H9 (cell line): ENCODE data around the gene NKAIN2. TPM values are rescaled to one million over a fixed set of nuclear protein-coding genes. Genes with fewer than 3 reads are reported as not detected.

Experiments
- DNase-seq: peaks from one replicate; pipeline ENCODE4 v3.0.0-alpha.2; 2017
- H2AFZ ChIP-seq: one replicate; pipeline ENCODE4 v1.6.1; 2013; ENCODE audit warnings: mild to moderate bottlenecking, low read length, control low read depth, moderate library complexity
- H2AK5ac ChIP-seq: 2 replicates; pipeline ENCODE4 v1.6.1; 2013; ENCODE audit warnings: low read length, control low read depth, mixed read lengths; ENCODE audit not compliant: insufficient read length
- H2BK120ac ChIP-seq: one replicate; pipeline ENCODE4 v1.6.1; 2013; ENCODE audit warnings: low read depth, mild to moderate bottlenecking, low read length, control low read depth, inconsistent platforms; ENCODE audit not compliant: poor library complexity, severe bottlenecking
- H2BK12ac ChIP-seq: 2 replicates; pipeline ENCODE4 v1.6.1; 2013; ENCODE audit warnings: low read length, control low read depth, mixed read lengths, low read depth; ENCODE audit not compliant: insufficient read length
- H2BK15ac ChIP-seq: 2 replicates; pipeline ENCODE4 v1.6.1; 2013; ENCODE audit warnings: low read depth, low read length, control low read depth
- H2BK20ac ChIP-seq: one replicate; pipeline ENCODE4 v1.6.1; 2013; ENCODE audit warnings: low read depth, mild to moderate bottlenecking, low read length, control low read depth, inconsistent platforms; ENCODE audit not compliant: poor library complexity, severe bottlenecking
- H2BK5ac ChIP-seq: 2 replicates; pipeline ENCODE4 v1.6.1; 2013; ENCODE audit warnings: low read length, control low read depth, mixed read lengths; ENCODE audit not compliant: insufficient read length
- H3K14ac ChIP-seq: 2 replicates; pipeline ENCODE4 v1.6.1; 2013; ENCODE audit warnings: low read length, control low read depth; ENCODE audit not compliant: insufficient read depth
- H3K18ac ChIP-seq: 2 replicates; pipeline ENCODE4 v1.6.1; 2013; ENCODE audit warnings: low read depth, mild to moderate bottlenecking, mixed read lengths, low read length, control low read depth; ENCODE audit not compliant: insufficient read length
- H3K23ac ChIP-seq: 2 replicates; pipeline ENCODE4 v1.6.1; 2013; ENCODE audit warnings: low read length, control low read depth, mixed read lengths, low read depth; ENCODE audit not compliant: insufficient read length
- H3K23me2 ChIP-seq: 2 replicates; pipeline ENCODE4 v1.6.1; 2013; ENCODE audit warnings: low read depth, mild to moderate bottlenecking, mixed read lengths, low read length, control low read depth; ENCODE audit not compliant: insufficient read length, poor library complexity, severe bottlenecking
- H3K27ac ChIP-seq: 2 replicates; pipeline ENCODE4 v1.5.1; 2013; ENCODE audit warnings: low read length, control low read depth, mixed read lengths, low read depth; ENCODE audit not compliant: insufficient read length
- H3K27me3 ChIP-seq: 2 replicates; pipeline ENCODE4 v1.6.1; 2013; ENCODE audit warnings: low read length, control low read depth, inconsistent platforms; ENCODE audit not compliant: insufficient read depth
- H3K4ac ChIP-seq: 2 replicates; pipeline ENCODE4 v1.6.1; 2013; ENCODE audit warnings: low read depth, mild to moderate bottlenecking, control low read depth, inconsistent platforms, low read length, moderate library complexity
- H3K4me1 ChIP-seq: 2 replicates; pipeline ENCODE4 v1.6.1; 2013; ENCODE audit warnings: low read length, control low read depth, inconsistent platforms; ENCODE audit not compliant: insufficient read depth
- H3K4me2 ChIP-seq: 2 replicates; pipeline ENCODE4 v1.6.1; 2013; ENCODE audit warnings: low read length, control low read depth, mixed read lengths; ENCODE audit not compliant: insufficient read length, insufficient read depth
- H3K56ac ChIP-seq: 2 replicates; pipeline ENCODE4 v1.6.1; 2013; ENCODE audit warnings: low read depth, mild to moderate bottlenecking, mixed read lengths, low read length, control low read depth; ENCODE audit not compliant: insufficient read length
- H3K79me1 ChIP-seq: 2 replicates; pipeline ENCODE4 v1.6.1; 2013; ENCODE audit warnings: low read depth, mild to moderate bottlenecking, moderate library complexity, low read length, control low read depth, inconsistent platforms; ENCODE audit not compliant: insufficient read depth, poor library complexity, severe bottlenecking
- H3K79me2 ChIP-seq: 2 replicates; pipeline ENCODE4 v1.6.1; 2013; ENCODE audit warnings: low read length, control low read depth, inconsistent platforms; ENCODE audit not compliant: insufficient read depth
- H3K9ac ChIP-seq: 2 replicates; pipeline ENCODE4 v1.6.1; 2013; ENCODE audit warnings: low read length, control low read depth, mixed read lengths; ENCODE audit not compliant: insufficient read length; ENCODE audit errors: extremely low read depth
- H3K9me3 ChIP-seq: one replicate; pipeline ENCODE4 v1.6.1; 2013; ENCODE audit warnings: low read depth, low read length, inconsistent platforms; ENCODE audit not compliant: control insufficient read depth
- H3T11ph ChIP-seq: one replicate; pipeline ENCODE4 v1.6.1; 2013; ENCODE audit warnings: mild to moderate bottlenecking, low read length, control low read depth, inconsistent platforms
- H4K20me1 ChIP-seq: one replicate; pipeline ENCODE4 v1.6.1; 2013; ENCODE audit not compliant: control insufficient read depth, insufficient read length, insufficient read depth
- H4K5ac ChIP-seq: 2 replicates; pipeline ENCODE4 v1.6.1; 2013; ENCODE audit warnings: low read depth, mild to moderate bottlenecking, mixed read lengths, low read length, control low read depth; ENCODE audit not compliant: insufficient read length
- H4K8ac ChIP-seq: replicated peaks from 2 replicates; pipeline ENCODE4 v1.6.1; 2013; ENCODE audit warnings: low read length, control low read depth, mixed read lengths, low read depth; ENCODE audit not compliant: insufficient read length
- H4K91ac ChIP-seq: 2 replicates; pipeline ENCODE4 v1.6.1; 2013; ENCODE audit warnings: low read depth, mild to moderate bottlenecking, moderate library complexity, mixed read lengths, low read length, control low read depth; ENCODE audit not compliant: insufficient read length
- H3K27ac Mint-ChIP-seq, 3 experiments: 2 replicates in 2 of 3; 3 replicates in 1 of 3; pipeline ENCODE4 v1.8.0; 2020 to 2021; ENCODE audit warnings: mixed read lengths in 3 of 3, mild to moderate bottlenecking in 1 of 3, moderate library complexity in 1 of 3
- H3K27me3 Mint-ChIP-seq: 2 replicates; pipeline ENCODE4 v1.8.0; 2021; ENCODE audit warnings: low read depth, mild to moderate bottlenecking, moderate library complexity, mixed read lengths
- H3K36me3 Mint-ChIP-seq, 3 experiments: 2 replicates in 2 of 3; 3 replicates in 1 of 3; pipeline ENCODE4 v1.8.0; 2020 to 2021; ENCODE audit warnings: low read depth in 3 of 3, mixed read lengths in 3 of 3; ENCODE audit not compliant: insufficient read depth in 1 of 3
- H3K4me1 Mint-ChIP-seq, 2 experiments: 2 replicates each; pipeline ENCODE4 v1.8.0; 2020; ENCODE audit warnings: mixed read lengths in 2 of 2
- H3K4me3 Mint-ChIP-seq, 2 experiments: 2 replicates in 1 of 2; 3 replicates in 1 of 2; pipeline ENCODE4 v1.8.0; 2020 to 2021; ENCODE audit warnings: mild to moderate bottlenecking in 2 of 2, mixed read lengths in 2 of 2, moderate library complexity in 1 of 2
- H3K9me3 Mint-ChIP-seq, 2 experiments: 2 replicates in 1 of 2; 3 replicates in 1 of 2; pipeline ENCODE4 v1.8.0; 2020; ENCODE audit warnings: mild to moderate bottlenecking in 2 of 2, mixed read lengths in 2 of 2, moderate library complexity in 1 of 2
- WGBS: extraction: QIAGEN DNeasy Blood & Tissue Kit; methylation state at CpG from one replicate; pipeline ENCODE4 v1.1.7; 2013; ENCODE audit warnings: missing lambda C conversion rate, low lambda C conversion rate, mixed read lengths; ENCODE audit not compliant: insufficient read length; ENCODE audit errors: extremely low coverage; 5-methylcytosine and 5-hydroxymethylcytosine counted together
- total RNA-seq: library from RNA; stranded (reverse); gene quantifications from 2 replicates; pipeline ENCODE4 v1.2.1, GENCODE V29; 2021
- TF ChIP-seq, protein P1 (sequence below): fragments of 200-600 bp; sonication (generic); conservative IDR thresholded peaks from 3 replicates; pipeline ENCODE4 v1.8.0; 2021; ENCODE audit warnings: antibody characterized with exemption, mild to moderate bottlenecking

NKAIN2 gene
- total RNA-seq, 1 experiment from 2014 or later = 0.17 TPM

DNA sequence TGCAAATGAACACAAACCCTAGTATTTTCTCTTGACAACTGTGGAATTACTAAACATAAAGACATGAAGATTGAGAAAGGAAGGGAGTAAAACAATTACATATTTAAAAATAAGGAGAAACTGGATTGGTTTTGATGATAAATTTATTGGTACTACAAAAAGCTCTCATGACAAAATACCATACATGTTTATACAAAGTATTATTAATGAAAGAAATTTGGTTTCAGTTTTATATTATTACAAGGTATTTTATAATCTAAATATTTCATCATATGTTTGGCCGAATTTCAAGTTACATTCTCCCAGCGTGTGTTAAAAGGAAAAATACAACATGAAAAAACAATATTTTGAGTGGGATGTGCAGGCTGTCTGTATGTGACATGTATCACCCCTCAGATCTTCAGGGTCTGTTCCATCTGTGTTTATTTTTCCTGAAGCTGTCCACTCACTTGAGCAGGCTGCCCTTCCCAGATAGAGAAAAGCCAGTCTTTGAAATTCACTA, 568.4 kb downstream of the NKAIN2 start:
- Histone ChIP-seq H3K9me3 (no peaks in the 10 kb centered on the region), H2AFZ (no peak overlapping the region), H3K27ac (no peak overlapping the region), H3K14ac (no peak overlapping the region), H4K5ac (no peak overlapping the region), H4K91ac (no peak overlapping the region), H3T11ph (no peak overlapping the region), H3K79me2 (no peaks in the 10 kb centered on the region), H4K8ac (no peak overlapping the region), H3K4me2 (no peak overlapping the region), H3K56ac (no peak overlapping the region), H2BK12ac (no peak overlapping the region), H2AK5ac (no peak overlapping the region), H2BK120ac (no peak overlapping the region), H2BK5ac (no peak overlapping the region), H3K27me3 (no peaks in the 10 kb centered on the region), H3K79me1 (no peaks in the 10 kb centered on the region), H3K23me2 (no peaks in the 10 kb centered on the region), H3K4me1 (no peaks in the 10 kb centered on the region), H4K20me1 (no peaks in the 10 kb centered on the region), H2BK15ac (no peak overlapping the region), H3K4ac (no peak overlapping the region), H3K18ac (no peak overlapping the region), H3K9ac (no peak overlapping the region), H3K23ac (no peak overlapping the region), H2BK20ac (no peak overlapping the region)
- Mint-ChIP-seq H3K27me3 (no peaks in the 10 kb centered on the region), H3K9me3 (no peaks in the 10 kb centered on the region), H3K4me3 (no peak overlapping the region), H3K4me1 (peaks cover 13 to 15% of the 10 kb centered on the region in 2 experiments), H3K36me3 (no peaks in the 10 kb centered on the region), H3K27ac (peak overlapping the region in 1 of 3 experiments; percentile 55; a peak in 1 of 7 replicates)
- DNase-seq = no peak
- TF ChIP-seq, protein P1, sequence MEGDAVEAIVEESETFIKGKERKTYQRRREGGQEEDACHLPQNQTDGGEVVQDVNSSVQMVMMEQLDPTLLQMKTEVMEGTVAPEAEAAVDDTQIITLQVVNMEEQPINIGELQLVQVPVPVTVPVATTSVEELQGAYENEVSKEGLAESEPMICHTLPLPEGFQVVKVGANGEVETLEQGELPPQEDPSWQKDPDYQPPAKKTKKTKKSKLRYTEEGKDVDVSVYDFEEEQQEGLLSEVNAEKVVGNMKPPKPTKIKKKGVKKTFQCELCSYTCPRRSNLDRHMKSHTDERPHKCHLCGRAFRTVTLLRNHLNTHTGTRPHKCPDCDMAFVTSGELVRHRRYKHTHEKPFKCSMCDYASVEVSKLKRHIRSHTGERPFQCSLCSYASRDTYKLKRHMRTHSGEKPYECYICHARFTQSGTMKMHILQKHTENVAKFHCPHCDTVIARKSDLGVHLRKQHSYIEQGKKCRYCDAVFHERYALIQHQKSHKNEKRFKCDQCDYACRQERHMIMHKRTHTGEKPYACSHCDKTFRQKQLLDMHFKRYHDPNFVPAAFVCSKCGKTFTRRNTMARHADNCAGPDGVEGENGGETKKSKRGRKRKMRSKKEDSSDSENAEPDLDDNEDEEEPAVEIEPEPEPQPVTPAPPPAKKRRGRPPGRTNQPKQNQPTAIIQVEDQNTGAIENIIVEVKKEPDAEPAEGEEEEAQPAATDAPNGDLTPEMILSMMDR = no peak
- WGBS = no CpG with 5 or more reads among the region's 2 CpGs
